ENCODE measurements around the gene DSEL. TPM values are rescaled to one million over a fixed set of nuclear protein-coding genes. Genes with fewer than 3 reads are reported as not detected.

Gene DSEL
- total RNA-seq, 1 experiment from 2014 or later: 0.05 TPM

GRCh38 chr18:67485655-67486054 is 30.9 kb downstream of the DSEL start:
- TF ChIP-seq, protein P1, sequence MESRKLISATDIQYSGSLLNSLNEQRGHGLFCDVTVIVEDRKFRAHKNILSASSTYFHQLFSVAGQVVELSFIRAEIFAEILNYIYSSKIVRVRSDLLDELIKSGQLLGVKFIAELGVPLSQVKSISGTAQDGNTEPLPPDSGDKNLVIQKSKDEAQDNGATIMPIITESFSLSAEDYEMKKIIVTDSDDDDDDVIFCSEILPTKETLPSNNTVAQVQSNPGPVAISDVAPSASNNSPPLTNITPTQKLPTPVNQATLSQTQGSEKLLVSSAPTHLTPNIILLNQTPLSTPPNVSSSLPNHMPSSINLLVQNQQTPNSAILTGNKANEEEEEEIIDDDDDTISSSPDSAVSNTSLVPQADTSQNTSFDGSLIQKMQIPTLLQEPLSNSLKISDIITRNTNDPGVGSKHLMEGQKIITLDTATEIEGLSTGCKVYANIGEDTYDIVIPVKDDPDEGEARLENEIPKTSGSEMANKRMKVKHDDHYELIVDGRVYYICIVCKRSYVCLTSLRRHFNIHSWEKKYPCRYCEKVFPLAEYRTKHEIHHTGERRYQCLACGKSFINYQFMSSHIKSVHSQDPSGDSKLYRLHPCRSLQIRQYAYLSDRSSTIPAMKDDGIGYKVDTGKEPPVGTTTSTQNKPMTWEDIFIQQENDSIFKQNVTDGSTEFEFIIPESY (IDR thresholded peaks at IDR 0.05; ENCODE audit: extremely low read depth, insufficient replicate concordance, low read length): no peak
- TF ChIP-seq TCF7L2 (IDR thresholded peaks at IDR 0.05; ENCODE audit: borderline replicate concordance, extremely low read depth, insufficient read depth, insufficient read length): no peak
- Histone ChIP-seq H3K4me2 (ENCODE audit: low read length) (no peak overlapping the region), H3K4me1 (ENCODE audit: control insufficient read depth in 1 of 2, insufficient read depth in 2 of 2, low read length in 2 of 2) (no peaks in the 10 kb centered on the region), H3K9me3 (ENCODE audit: control insufficient read depth in 1 of 2, insufficient read depth in 1 of 2, low read depth in 1 of 2, low read length in 2 of 2) (peaks cover 16 to 26% of the 10 kb centered on the region in 2 experiments; a peak in 3 of 4 replicates), H3K79me2 (ENCODE audit: insufficient read depth, low read length) (no peaks in the 10 kb centered on the region), H3K36me3 (ENCODE audit: control insufficient read depth in 1 of 2, insufficient read depth in 2 of 2, low read length in 2 of 2) (no peaks in the 10 kb centered on the region), H3K27me3 (ENCODE audit: insufficient read depth, low read length) (no peaks in the 10 kb centered on the region), H2AFZ (ENCODE audit: low read depth, low read length, poor library complexity, severe bottlenecking) (no peak overlapping the region), H3K9ac (ENCODE audit: low read length) (no peak overlapping the region), H3K4me3 (replicated peaks in 1 of 2; ENCODE audit: low read depth in 1 of 2, low read length in 2 of 2) (no peak overlapping the region), H3K27ac (ENCODE audit: low read depth, low read length) (no peak overlapping the region), H4K20me1 (ENCODE audit: insufficient read depth) (no peaks in the 10 kb centered on the region), H3K9me2 (ENCODE audit: insufficient read depth) (no peaks in the 10 kb centered on the region)
- RAD21 ChIA-PET (ENCODE audit: low non-redundant PET in 1 of 2, low total read pairs in 2 of 2, uncharacterized antibody in 2 of 2, unreplicated experiment in 2 of 2): no interaction called here
- POLR2A ChIA-PET: no interaction called here
- no TSS peak for BruUV-seq (replicated peaks)
- CTCF ChIA-PET: no interaction called here
- no peak for DNase-seq (ENCODE audit: low read depth, low spot score)
- intact Hi-C loops (cut with micrococcal nuclease): no loop called here
- ATAC-seq: no peak

DNA sequence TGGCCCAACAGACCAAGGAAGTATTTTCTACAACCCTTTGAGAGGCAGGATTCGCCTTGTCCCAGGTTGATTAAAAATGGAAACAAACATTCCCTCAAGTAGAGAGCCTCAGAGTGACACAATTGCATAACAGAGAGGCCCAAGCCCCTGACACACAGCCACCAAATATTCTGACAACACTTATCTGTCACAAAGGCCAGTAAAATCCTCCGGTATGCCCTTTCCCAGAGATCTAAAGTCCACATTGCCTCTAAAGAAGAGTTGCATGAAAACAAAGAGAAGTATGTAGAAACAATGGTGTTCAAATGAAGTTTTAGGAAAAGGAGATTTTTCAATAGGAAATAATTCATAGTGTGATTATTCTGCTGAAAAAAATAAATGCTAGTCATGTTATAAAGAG is 32.1 kb downstream of the DSEL start:
- no TSS peak for BruUV-seq (replicated peaks)
- TF ChIP-seq SRF (IDR thresholded peaks at IDR 0.05; ENCODE audit: low read depth) (no peak), ATF3 (IDR thresholded peaks at IDR 0.05) (no peak), FOSL1 (IDR thresholded peaks at IDR 0.05; ENCODE audit: low read depth) (no peak), SIN3A (IDR thresholded peaks at IDR 0.05; ENCODE audit: low read depth) (no peak), RAD21 (IDR thresholded peaks at IDR 0.05; ENCODE audit: low read depth) (no peak), EZH2phosphoT487 (IDR thresholded peaks at IDR 0.05; ENCODE audit: borderline replicate concordance) (no peak), ZNF274 (IDR thresholded peaks at IDR 0.05; ENCODE audit: low read depth, low read length) (no peak), EZH2 (IDR thresholded peaks at IDR 0.05) (no peak)
- TF ChIP-seq, protein P2, sequence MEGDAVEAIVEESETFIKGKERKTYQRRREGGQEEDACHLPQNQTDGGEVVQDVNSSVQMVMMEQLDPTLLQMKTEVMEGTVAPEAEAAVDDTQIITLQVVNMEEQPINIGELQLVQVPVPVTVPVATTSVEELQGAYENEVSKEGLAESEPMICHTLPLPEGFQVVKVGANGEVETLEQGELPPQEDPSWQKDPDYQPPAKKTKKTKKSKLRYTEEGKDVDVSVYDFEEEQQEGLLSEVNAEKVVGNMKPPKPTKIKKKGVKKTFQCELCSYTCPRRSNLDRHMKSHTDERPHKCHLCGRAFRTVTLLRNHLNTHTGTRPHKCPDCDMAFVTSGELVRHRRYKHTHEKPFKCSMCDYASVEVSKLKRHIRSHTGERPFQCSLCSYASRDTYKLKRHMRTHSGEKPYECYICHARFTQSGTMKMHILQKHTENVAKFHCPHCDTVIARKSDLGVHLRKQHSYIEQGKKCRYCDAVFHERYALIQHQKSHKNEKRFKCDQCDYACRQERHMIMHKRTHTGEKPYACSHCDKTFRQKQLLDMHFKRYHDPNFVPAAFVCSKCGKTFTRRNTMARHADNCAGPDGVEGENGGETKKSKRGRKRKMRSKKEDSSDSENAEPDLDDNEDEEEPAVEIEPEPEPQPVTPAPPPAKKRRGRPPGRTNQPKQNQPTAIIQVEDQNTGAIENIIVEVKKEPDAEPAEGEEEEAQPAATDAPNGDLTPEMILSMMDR (IDR thresholded peaks at IDR 0.05 in 2 of 3, conservative IDR thresholded peaks at IDR 0.05 in 1 of 3; ENCODE audit: borderline replicate concordance in 1 of 3, insufficient read depth in 1 of 3, low read depth in 2 of 3, low read length in 2 of 3): no peak
- TF ChIP-seq, protein P1 (IDR thresholded peaks at IDR 0.05; ENCODE audit: extremely low read depth, insufficient replicate concordance, low read length): no peak

More for the DNA sequence above, 32.1 kb downstream of the DSEL start:
- H3K9me2 ChIP-seq (ENCODE audit: insufficient read depth): no peaks in the 10 kb centered on the region
- RAD21 ChIA-PET (ENCODE audit: low non-redundant PET in 1 of 2, low total read pairs in 2 of 2, uncharacterized antibody in 2 of 2, unreplicated experiment in 2 of 2): no interaction called here
- H3K27ac ChIP-seq (ENCODE audit: low read depth, low read length): no peak overlapping the region
- intact Hi-C loops (cut with micrococcal nuclease): no loop called here
- H4K20me1 ChIP-seq (ENCODE audit: insufficient read depth): no peaks in the 10 kb centered on the region
- H2AFZ ChIP-seq (ENCODE audit: low read depth, low read length, poor library complexity, severe bottlenecking): no peak overlapping the region
- no peak for ATAC-seq
- H3K79me2 ChIP-seq (ENCODE audit: insufficient read depth, low read length): no peaks in the 10 kb centered on the region
- H3K9ac ChIP-seq (ENCODE audit: low read length): no peak overlapping the region
- no peaks in the 10 kb centered on the region for H3K27me3 ChIP-seq (ENCODE audit: insufficient read depth, low read length)
- no peaks in the 10 kb centered on the region for H3K4me1 ChIP-seq (ENCODE audit: control insufficient read depth in 1 of 2, insufficient read depth in 2 of 2, low read length in 2 of 2)
- peaks cover 16 to 26% of the 10 kb centered on the region in 2 experiments; a peak in 3 of 4 replicates for H3K9me3 ChIP-seq (ENCODE audit: control insufficient read depth in 1 of 2, insufficient read depth in 1 of 2, low read depth in 1 of 2, low read length in 2 of 2)
- DNase-seq (ENCODE audit: low read depth, low spot score): no peak
- H3K36me3 ChIP-seq (ENCODE audit: control insufficient read depth in 1 of 2, insufficient read depth in 2 of 2, low read length in 2 of 2): no peaks in the 10 kb centered on the region
- CTCF ChIA-PET: no interaction called here
- no peak overlapping the region for H3K4me3 ChIP-seq (replicated peaks in 1 of 2; ENCODE audit: low read depth in 1 of 2, low read length in 2 of 2)
- POLR2A ChIA-PET: no interaction called here
- no peak overlapping the region for H3K4me2 ChIP-seq (ENCODE audit: low read length)
